ENCODE measurements around the gene CRTAC1. TPM values are rescaled to one million over a fixed set of nuclear protein-coding genes. Genes with fewer than 3 reads are reported as not detected.

CRTAC1 gene
- polyA plus RNA-seq, 1 of the 3 experiments (the other 2 are of a cell fraction): 0.05 TPM

- CTCF ChIA-PET: interaction anchor here (1.2 kb wide), 1 partner anchor 50 kb away, joined by 3 read pairs; no protein-coding TSS in a partner anchor
- POLR2A ChIA-PET: no interaction called here
Observed at GRCh38 chr10:97964748-97965147, 65.7 kb downstream of the CRTAC1 start.

GRCh38 chr10:97961945-97962344, 68.5 kb downstream of the CRTAC1 start:
- Histone ChIP-seq H3K79me2 (ENCODE audit: insufficient read depth) (no peaks in the 10 kb centered on the region), H3K36me3 (replicated peaks in 1 of 2; ENCODE audit: control insufficient read depth in 1 of 2, insufficient read depth in 2 of 2, low read length in 1 of 2) (no peaks in the 10 kb centered on the region), H3K9me3 (no peaks in the 10 kb centered on the region), H3K4me2 (no peak overlapping the region), H3K4me1 (ENCODE audit: control insufficient read depth in 1 of 2, insufficient read depth in 2 of 2, low read depth in 1 of 2, low read length in 1 of 2) (no peaks in the 10 kb centered on the region; a peak in 1 of 4 replicates), H3K9ac (no peak overlapping the region), H3F3A (replicated peaks; ENCODE audit: insufficient read depth) (no peaks in the 10 kb centered on the region), H3K27ac (ENCODE audit: low read depth in 2 of 2, low read length in 1 of 2) (no peak overlapping the region), H3K4me3 (ENCODE audit: low read depth in 2 of 2, low read length in 1 of 2) (no peak overlapping the region), H3K9me2 (no peaks in the 10 kb centered on the region), H2AFZ (ENCODE audit: low read depth) (no peak overlapping the region), H4K20me1 (ENCODE audit: insufficient read depth) (no peaks in the 10 kb centered on the region), H3K27me3 (ENCODE audit: insufficient read depth) (no peaks in the 10 kb centered on the region)
- no peak for DNase-seq
- POLR2A ChIA-PET: no interaction called here
- TF ChIP-seq FOXM1 (IDR thresholded peaks at IDR 0.05; ENCODE audit: low read depth): no peak
- no peak for TF ChIP-seq PBX3 (IDR thresholded peaks at IDR 0.05)
- no peak for TF ChIP-seq MXI1 (IDR thresholded peaks at IDR 0.05; ENCODE audit: low read depth, low read length)
- no peak for TF ChIP-seq SIN3A (IDR thresholded peaks at IDR 0.05; ENCODE audit: borderline replicate concordance, low read depth, low read length)
- TF ChIP-seq NRF1 (IDR thresholded peaks at IDR 0.05; ENCODE audit: low read depth, low read length): no peak
- no peak for TF ChIP-seq MAX (IDR thresholded peaks at IDR 0.05; ENCODE audit: low read depth)
- TF ChIP-seq IRF3 (IDR thresholded peaks at IDR 0.05; ENCODE audit: low read depth, low read length): no peak
- no peak for TF ChIP-seq RCOR1 (IDR thresholded peaks at IDR 0.05; ENCODE audit: low read length)
- no peak for TF ChIP-seq TAF1 (IDR thresholded peaks at IDR 0.05; ENCODE audit: borderline replicate concordance, low read depth, low read length)
- no peak for TF ChIP-seq FOXJ3 (CRISPR knock-in tag; IDR thresholded peaks at IDR 0.05)
- no peak for TF ChIP-seq SMC3 (IDR thresholded peaks at IDR 0.05; ENCODE audit: low read depth, low read length)
- no peak for TF ChIP-seq JUND (IDR thresholded peaks at IDR 0.05)
- TF ChIP-seq RXRA (IDR thresholded peaks at IDR 0.05; ENCODE audit: borderline replicate concordance, low read depth): no peak
- TF ChIP-seq POLR2AphosphoS5 (IDR thresholded peaks at IDR 0.05; ENCODE audit: low read depth, low read length): no peak
- TF ChIP-seq REST (IDR thresholded peaks at IDR 0.05; ENCODE audit: low read depth, low read length): no peak
- no peak for TF ChIP-seq ZBTB33 (IDR thresholded peaks at IDR 0.05; ENCODE audit: borderline replicate concordance, low read depth)
- CTCF ChIA-PET: no interaction called here
- 34% methylated on average over 7 of the region's 7 CpGs for WGBS (ENCODE audit: low lambda C conversion rate)

More at GRCh38 chr10:97964748-97965147, 65.7 kb downstream of the CRTAC1 start:
- Histone ChIP-seq H3K4me2 (no peak overlapping the region), H2AFZ (ENCODE audit: low read depth) (no peak overlapping the region), H3K27me3 (ENCODE audit: insufficient read depth) (no peaks in the 10 kb centered on the region; the same call in 1 of the 2 replicates), H3K9me3 (no peaks in the 10 kb centered on the region), H3K4me3 (ENCODE audit: low read depth in 2 of 2, low read length in 1 of 2) (no peak overlapping the region), H3F3A (replicated peaks; ENCODE audit: insufficient read depth) (no peaks in the 10 kb centered on the region), H4K20me1 (ENCODE audit: insufficient read depth) (no peaks in the 10 kb centered on the region), H3K9me2 (no peaks in the 10 kb centered on the region), H3K36me3 (replicated peaks in 1 of 2; ENCODE audit: control insufficient read depth in 1 of 2, insufficient read depth in 2 of 2, low read length in 1 of 2) (no peaks in the 10 kb centered on the region), H3K79me2 (ENCODE audit: insufficient read depth) (no peaks in the 10 kb centered on the region), H3K9ac (no peak overlapping the region), H3K4me1 (ENCODE audit: control insufficient read depth in 1 of 2, insufficient read depth in 2 of 2, low read depth in 1 of 2, low read length in 1 of 2) (no peaks in the 10 kb centered on the region; a peak in 1 of 4 replicates), H3K27ac (ENCODE audit: low read depth in 2 of 2, low read length in 1 of 2) (no peak overlapping the region)
- peak; percentile 15 for DNase-seq
- 32% methylated on average over 5 of the region's 5 CpGs for WGBS (ENCODE audit: low lambda C conversion rate)
- 0 out of 2 replicates have a peak, but pooled peaks have one; percentile 43 for TF ChIP-seq GATA2 (CRISPR knock-in tag; IDR thresholded peaks at IDR 0.05)
- no peak for TF ChIP-seq TCF12 (IDR thresholded peaks at IDR 0.05)
